ENCODE measurements around the gene PJVK.

Gene PJVK

GRCh38 chr2:178452870-178453269, 1.7 kb downstream of the PJVK start:
- TF ChIP-seq ZNF8 (CRISPR knock-in tag; IDR thresholded peaks at IDR 0.05) = no peak
- no peak for TF ChIP-seq CSDC2 (CRISPR knock-in tag; IDR thresholded peaks at IDR 0.05)
- TF ChIP-seq PPARA (CRISPR knock-in tag; IDR thresholded peaks at IDR 0.05; ENCODE audit: borderline replicate concordance) = no peak
- TF ChIP-seq, protein P1, sequence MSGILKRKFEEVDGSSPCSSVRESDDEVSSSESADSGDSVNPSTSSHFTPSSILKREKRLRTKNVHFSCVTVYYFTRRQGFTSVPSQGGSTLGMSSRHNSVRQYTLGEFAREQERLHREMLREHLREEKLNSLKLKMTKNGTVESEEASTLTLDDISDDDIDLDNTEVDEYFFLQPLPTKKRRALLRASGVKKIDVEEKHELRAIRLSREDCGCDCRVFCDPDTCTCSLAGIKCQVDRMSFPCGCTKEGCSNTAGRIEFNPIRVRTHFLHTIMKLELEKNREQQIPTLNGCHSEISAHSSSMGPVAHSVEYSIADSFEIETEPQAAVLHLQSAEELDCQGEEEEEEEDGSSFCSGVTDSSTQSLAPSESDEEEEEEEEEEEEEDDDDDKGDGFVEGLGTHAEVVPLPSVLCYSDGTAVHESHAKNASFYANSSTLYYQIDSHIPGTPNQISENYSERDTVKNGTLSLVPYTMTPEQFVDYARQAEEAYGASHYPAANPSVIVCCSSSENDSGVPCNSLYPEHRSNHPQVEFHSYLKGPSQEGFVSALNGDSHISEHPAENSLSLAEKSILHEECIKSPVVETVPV (CRISPR knock-in tag; IDR thresholded peaks at IDR 0.05) = no peak
- TF ChIP-seq TCF4 (CRISPR knock-in tag; IDR thresholded peaks at IDR 0.05; ENCODE audit: borderline replicate concordance) = no peak
- no peak for TF ChIP-seq ARNTL (CRISPR knock-in tag; IDR thresholded peaks at IDR 0.05; ENCODE audit: borderline replicate concordance, low read depth)
- TF ChIP-seq ZNF565 (CRISPR knock-in tag; conservative IDR thresholded peaks at IDR 0.05; ENCODE audit: low read depth) = no peak
- TF ChIP-seq TSHZ2 (CRISPR knock-in tag; IDR thresholded peaks at IDR 0.05) = no peak
- TF ChIP-seq, protein P2, sequence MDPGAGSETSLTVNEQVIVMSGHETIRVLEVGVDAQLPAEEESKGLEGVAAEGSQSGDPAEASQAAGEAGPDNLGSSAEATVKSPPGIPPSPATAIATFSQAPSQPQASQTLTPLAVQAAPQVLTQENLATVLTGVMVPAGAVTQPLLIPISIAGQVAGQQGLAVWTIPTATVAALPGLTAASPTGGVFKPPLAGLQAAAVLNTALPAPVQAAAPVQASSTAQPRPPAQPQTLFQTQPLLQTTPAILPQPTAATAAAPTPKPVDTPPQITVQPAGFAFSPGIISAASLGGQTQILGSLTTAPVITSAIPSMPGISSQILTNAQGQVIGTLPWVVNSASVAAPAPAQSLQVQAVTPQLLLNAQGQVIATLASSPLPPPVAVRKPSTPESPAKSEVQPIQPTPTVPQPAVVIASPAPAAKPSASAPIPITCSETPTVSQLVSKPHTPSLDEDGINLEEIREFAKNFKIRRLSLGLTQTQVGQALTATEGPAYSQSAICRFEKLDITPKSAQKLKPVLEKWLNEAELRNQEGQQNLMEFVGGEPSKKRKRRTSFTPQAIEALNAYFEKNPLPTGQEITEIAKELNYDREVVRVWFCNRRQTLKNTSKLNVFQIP (CRISPR knock-in tag; IDR thresholded peaks at IDR 0.05; ENCODE audit: borderline replicate concordance, low read depth) = no peak
- TF ChIP-seq ISL1 (CRISPR knock-in tag; IDR thresholded peaks at IDR 0.05) = no peak
- TF ChIP-seq CREB5 (CRISPR knock-in tag; IDR thresholded peaks at IDR 0.05; ENCODE audit: low read depth) = no peak
- no peak for TF ChIP-seq OSR1 (CRISPR knock-in tag; IDR thresholded peaks at IDR 0.05)
- TF ChIP-seq GLIS3 (CRISPR knock-in tag; IDR thresholded peaks at IDR 0.05) = no peak
- TF ChIP-seq ZFP3 (CRISPR knock-in tag; IDR thresholded peaks at IDR 0.05) = no peak
- TF ChIP-seq ZC3H10 (CRISPR knock-in tag; IDR thresholded peaks at IDR 0.05) = no peak
- TF ChIP-seq TOX (CRISPR knock-in tag; IDR thresholded peaks at IDR 0.05; ENCODE audit: borderline replicate concordance) = no peak
- TF ChIP-seq SNAI2 (CRISPR knock-in tag; IDR thresholded peaks at IDR 0.05) = no peak
- ATAC-seq = no peak

- TF ChIP-seq ZNF8 (CRISPR knock-in tag; IDR thresholded peaks at IDR 0.05) = no peak
- no peak for TF ChIP-seq ISL1 (CRISPR knock-in tag; IDR thresholded peaks at IDR 0.05)
- no peak for TF ChIP-seq ESRRG (CRISPR knock-in tag; IDR thresholded peaks at IDR 0.05)
- no peak for TF ChIP-seq PPARA (CRISPR knock-in tag; IDR thresholded peaks at IDR 0.05; ENCODE audit: borderline replicate concordance)
- TF ChIP-seq, protein P3, sequence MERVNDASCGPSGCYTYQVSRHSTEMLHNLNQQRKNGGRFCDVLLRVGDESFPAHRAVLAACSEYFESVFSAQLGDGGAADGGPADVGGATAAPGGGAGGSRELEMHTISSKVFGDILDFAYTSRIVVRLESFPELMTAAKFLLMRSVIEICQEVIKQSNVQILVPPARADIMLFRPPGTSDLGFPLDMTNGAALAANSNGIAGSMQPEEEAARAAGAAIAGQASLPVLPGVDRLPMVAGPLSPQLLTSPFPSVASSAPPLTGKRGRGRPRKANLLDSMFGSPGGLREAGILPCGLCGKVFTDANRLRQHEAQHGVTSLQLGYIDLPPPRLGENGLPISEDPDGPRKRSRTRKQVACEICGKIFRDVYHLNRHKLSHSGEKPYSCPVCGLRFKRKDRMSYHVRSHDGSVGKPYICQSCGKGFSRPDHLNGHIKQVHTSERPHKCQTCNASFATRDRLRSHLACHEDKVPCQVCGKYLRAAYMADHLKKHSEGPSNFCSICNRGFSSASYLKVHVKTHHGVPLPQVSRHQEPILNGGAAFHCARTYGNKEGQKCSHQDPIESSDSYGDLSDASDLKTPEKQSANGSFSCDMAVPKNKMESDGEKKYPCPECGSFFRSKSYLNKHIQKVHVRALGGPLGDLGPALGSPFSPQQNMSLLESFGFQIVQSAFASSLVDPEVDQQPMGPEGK (CRISPR knock-in tag; IDR thresholded peaks at IDR 0.05; ENCODE audit: borderline replicate concordance) = no peak
Measured at GRCh38 chr2:178455947-178456346, 4.8 kb downstream of the PJVK start.

GRCh38 chr2:178457390-178457886, 6.3 kb downstream of the PJVK start:
- ATAC-seq = no peak
- TF ChIP-seq ISL1 (CRISPR knock-in tag; IDR thresholded peaks at IDR 0.05) (no peak), ZFP30 (CRISPR knock-in tag; IDR thresholded peaks at IDR 0.05) (no peak), SNAI2 (CRISPR knock-in tag; IDR thresholded peaks at IDR 0.05) (no peak), ESRRG (CRISPR knock-in tag; IDR thresholded peaks at IDR 0.05) (no peak), TCF4 (CRISPR knock-in tag; IDR thresholded peaks at IDR 0.05; ENCODE audit: borderline replicate concordance) (no peak), OSR1 (CRISPR knock-in tag; IDR thresholded peaks at IDR 0.05) (no peak), PPARA (CRISPR knock-in tag; IDR thresholded peaks at IDR 0.05; ENCODE audit: borderline replicate concordance) (no peak), CSDC2 (CRISPR knock-in tag; IDR thresholded peaks at IDR 0.05) (no peak), TOX (CRISPR knock-in tag; IDR thresholded peaks at IDR 0.05; ENCODE audit: borderline replicate concordance) (no peak), RARB (CRISPR knock-in tag; IDR thresholded peaks at IDR 0.05) (no peak), ZNF8 (CRISPR knock-in tag; IDR thresholded peaks at IDR 0.05) (no peak), ZNF565 (CRISPR knock-in tag; conservative IDR thresholded peaks at IDR 0.05; ENCODE audit: low read depth) (no peak), BACH2 (CRISPR knock-in tag; IDR thresholded peaks at IDR 0.05; ENCODE audit: borderline replicate concordance) (no peak), ZC3H10 (CRISPR knock-in tag; IDR thresholded peaks at IDR 0.05) (no peak)
- TF ChIP-seq, protein P2 (CRISPR knock-in tag; IDR thresholded peaks at IDR 0.05; ENCODE audit: borderline replicate concordance, low read depth) = no peak
- TF ChIP-seq, protein P1 (CRISPR knock-in tag; IDR thresholded peaks at IDR 0.05) = no peak

More at GRCh38 chr2:178455947-178456346, 4.8 kb downstream of the PJVK start:
- ATAC-seq = no peak
